IMR-90 (cell line): ENCODE data around the gene DYSF. TPM values are rescaled to one million over a fixed set of nuclear protein-coding genes. Genes with fewer than 3 reads are reported as not detected.

ENCODE experiments used
- ATAC-seq: fragments of 200-7000 bp; cut with Tn5 transposase; 2 replicates; pipeline ENCODE4 v1.9.1; 2020; ENCODE audit warnings: low read depth, mild to moderate bottlenecking, moderate library complexity
- BruUV-seq: library from RNA; stranded (reverse); fragments of 400-500 nt; replicated peaks from 2 replicates; lab custom pipeline; 2021; lab: Mats Ljungman, UMichigan
- CTCF ChIA-PET: fragments of 300-600 bp; formaldehyde crosslinking; extraction: SDS; loops from one replicate; lab custom pipeline; 2021; ENCODE audit warnings: antibody characterized with exemption; lab: Yijun Ruan, JAX
- POLR2A ChIA-PET: fragments of 300-600 bp; sonication (Branson Sonifier 250); formaldehyde crosslinking; loops from one replicate; lab custom pipeline; 2022; ENCODE audit warnings: antibody characterized with exemption; ENCODE audit not compliant: unreplicated experiment; lab: Charles Lee
- DNase-seq: peaks from one replicate; pipeline ENCODE4 v3.0.0; 2013
- H2AFZ ChIP-seq: replicated peaks from 2 replicates; pipeline ENCODE3; 2013; ENCODE audit warnings: low read length, mild to moderate bottlenecking; ENCODE audit not compliant: poor library complexity
- H2AK5ac ChIP-seq: 2 replicates; pipeline ENCODE4 v1.6.1; 2013; ENCODE audit warnings: low read depth, low read length, inconsistent platforms
- H2AK9ac ChIP-seq: replicated peaks from 2 replicates; pipeline ENCODE3; 2013; ENCODE audit warnings: mild to moderate bottlenecking, low read depth, low read length, moderate library complexity; ENCODE audit not compliant: poor library complexity
- H2BK120ac ChIP-seq: 2 replicates; pipeline ENCODE4 v1.6.1; 2013; ENCODE audit warnings: low read depth, low read length, inconsistent platforms
- H2BK15ac ChIP-seq: 3 replicates; pipeline ENCODE4 v1.6.1; 2013; ENCODE audit warnings: low read depth, low read length, inconsistent platforms
- H2BK20ac ChIP-seq: 2 replicates; pipeline ENCODE4 v1.6.1; 2013; ENCODE audit warnings: low read depth, mild to moderate bottlenecking, inconsistent platforms, low read length, moderate library complexity
- H2BK5ac ChIP-seq: 2 replicates; pipeline ENCODE4 v1.6.1; 2013; ENCODE audit warnings: mild to moderate bottlenecking, low read depth, low read length, inconsistent platforms; ENCODE audit not compliant: poor library complexity, severe bottlenecking
- H3K14ac ChIP-seq: replicated peaks from 2 replicates; pipeline ENCODE4 v1.6.1; 2013; ENCODE audit warnings: low read depth, low read length, inconsistent platforms
- H3K18ac ChIP-seq: 2 replicates; pipeline ENCODE4 v1.6.1; 2013; ENCODE audit warnings: low read depth, low read length, control low read depth
- H3K23ac ChIP-seq: 2 replicates; pipeline ENCODE4 v1.6.1; 2013; ENCODE audit warnings: low read depth, low read length, inconsistent platforms
- H3K27ac ChIP-seq: 2 replicates; pipeline ENCODE4 v1.5.1; 2013; ENCODE audit warnings: mild to moderate bottlenecking, control low read depth, low read length; ENCODE audit not compliant: insufficient read depth
- H3K27me3 ChIP-seq: 2 replicates; pipeline ENCODE4 v1.6.1; 2013; ENCODE audit warnings: low read length; ENCODE audit not compliant: control insufficient read depth, insufficient read depth
- H3K36me3 ChIP-seq: 2 replicates; pipeline ENCODE4 v1.6.1; 2013; ENCODE audit warnings: low read length, mixed read lengths; ENCODE audit not compliant: control insufficient read depth, insufficient read depth
- H3K4ac ChIP-seq: 2 replicates; pipeline ENCODE4 v1.6.1; 2013; ENCODE audit warnings: low read depth, low read length, inconsistent platforms
- H3K4me1 ChIP-seq: 2 replicates; pipeline ENCODE4 v1.6.1; 2013; ENCODE audit warnings: low read length, mixed read lengths; ENCODE audit not compliant: control insufficient read depth, insufficient read depth
- H3K4me2 ChIP-seq: 2 replicates; pipeline ENCODE4 v1.6.1; 2013; ENCODE audit warnings: low read depth, mild to moderate bottlenecking, control low read depth, low read length, moderate library complexity
- H3K4me3 ChIP-seq: 2 replicates; pipeline ENCODE4 v1.5.1; 2013; ENCODE audit warnings: low read depth, mild to moderate bottlenecking, control low read depth, low read length, moderate library complexity; ENCODE audit not compliant: insufficient read depth
- H3K56ac ChIP-seq: 2 replicates; pipeline ENCODE4 v1.6.1; 2013; ENCODE audit warnings: low read length, inconsistent platforms; ENCODE audit not compliant: insufficient read depth; ENCODE audit errors: extremely low read depth
- H3K79me1 ChIP-seq, 2 experiments: 2 replicates each; pipeline ENCODE4 v1.6.1; 2013; ENCODE audit warnings: low read length in 2 of 2, inconsistent platforms in 1 of 2, low read depth in 1 of 2
- H3K9ac ChIP-seq: 2 replicates; pipeline ENCODE4 v1.6.1; 2013; ENCODE audit warnings: low read depth, low read length, control low read depth
- H3K9me1 ChIP-seq: 2 replicates; pipeline ENCODE4 v1.6.1; 2013; ENCODE audit warnings: low read length, inconsistent platforms; ENCODE audit not compliant: insufficient read depth
- H3K9me3 ChIP-seq: 2 replicates; pipeline ENCODE4 v1.6.1; 2013; ENCODE audit warnings: low read length; ENCODE audit not compliant: control insufficient read depth, insufficient read depth
- H4K20me1 ChIP-seq: 2 replicates; pipeline ENCODE4 v1.6.1; 2013; ENCODE audit warnings: low read length, inconsistent platforms; ENCODE audit not compliant: insufficient read depth
- H4K5ac ChIP-seq: 2 replicates; pipeline ENCODE4 v1.6.1; 2013; ENCODE audit warnings: mild to moderate bottlenecking, low read depth, low read length, control low read depth
- H4K8ac ChIP-seq, 2 experiments: 2 replicates each; pipeline ENCODE4 v1.6.1; 2013; ENCODE audit warnings: low read depth in 2 of 2, low read length in 2 of 2, control low read depth in 1 of 2, inconsistent platforms in 1 of 2
- H4K91ac ChIP-seq: 2 replicates; pipeline ENCODE4 v1.6.1; 2013; ENCODE audit warnings: low read depth, low read length, inconsistent platforms; ENCODE audit not compliant: insufficient read depth
- CEBPB ChIP-seq: IDR thresholded peaks from 2 replicates; pipeline ENCODE4 v1.6.1; 2012; ENCODE audit warnings: low read depth, low read length, improper control_type of control experiment
- MAFK ChIP-seq: IDR thresholded peaks from 2 replicates; pipeline ENCODE4 v1.6.1; 2012; ENCODE audit warnings: low read depth, low read length, improper control_type of control experiment
- NFE2L2 ChIP-seq: fragments of 150-350 bp; IDR thresholded peaks from 2 replicates; pipeline ENCODE4 v1.6.1; 2016; ENCODE audit warnings: low read depth, mild to moderate bottlenecking, low read length
- WGBS, 2 experiments: methylation state at CpG; one replicate each; pipeline versions ENCODE4 v1.1.5 to v1.1.7; 2013; ENCODE audit warnings: missing lambda C conversion rate in 2 of 2; ENCODE audit not compliant: insufficient read length in 1 of 2; ENCODE audit errors: extremely low coverage in 2 of 2; 5-methylcytosine and 5-hydroxymethylcytosine counted together
- dilution Hi-C: fragments of 300-500 bp; cut with HindIII; formaldehyde crosslinking; loops from one replicate; pipeline ENCODE4 v1.14.3; 2018; ENCODE audit warnings: low sequenced_read_pairs; ENCODE audit not compliant: unreplicated experiment
- in situ Hi-C: fragments of 300-500 bp; cut with MboI; formaldehyde crosslinking; loops from 3 replicates; pipeline ENCODE4 v1.14.3; 2019; ENCODE audit warnings: low sequenced_read_pairs, inconsistent platforms, mixed read lengths
- intact Hi-C: fragments of 100-400 bp; cut with micrococcal nuclease; formaldehyde crosslinking; loops from 2 replicates; pipeline ENCODE4 v1.10.0; 2022
- polyA plus RNA-seq, 3 experiments: library from polyadenylated mRNA; depleted of rRNA; stranded (reverse); fragments of >200 nt; gene quantifications; 2 replicates each; pipeline ENCODE4 v1.2.3, GENCODE V29; 2012; ENCODE audit warnings: low replicate concordance in 1 of 3
- total RNA-seq: library from RNA; depleted of rRNA; stranded (reverse); fragments of >200 nt; gene quantifications from 2 replicates; pipeline ENCODE4 v1.2.3, GENCODE V29; 2012
- TF ChIP-seq, protein P1 (sequence below): fragments of 150-350 bp; IDR thresholded peaks from 2 replicates; pipeline ENCODE4 v1.6.1; 2016; ENCODE audit warnings: low read depth, mild to moderate bottlenecking, low read length, moderate library complexity, borderline replicate concordance
- TF ChIP-seq, protein P2 (sequence below): conservative IDR thresholded peaks from 2 replicates; pipeline ENCODE4 v1.5.1; 2012; ENCODE audit warnings: mild to moderate bottlenecking, low read depth, low read length, improper control_type of control experiment

Gene DYSF
- total and polyA plus RNA-seq, 2 of the 4 experiments (the other 2 are of a cell fraction): 0.09 to 0.18 TPM

DNA sequence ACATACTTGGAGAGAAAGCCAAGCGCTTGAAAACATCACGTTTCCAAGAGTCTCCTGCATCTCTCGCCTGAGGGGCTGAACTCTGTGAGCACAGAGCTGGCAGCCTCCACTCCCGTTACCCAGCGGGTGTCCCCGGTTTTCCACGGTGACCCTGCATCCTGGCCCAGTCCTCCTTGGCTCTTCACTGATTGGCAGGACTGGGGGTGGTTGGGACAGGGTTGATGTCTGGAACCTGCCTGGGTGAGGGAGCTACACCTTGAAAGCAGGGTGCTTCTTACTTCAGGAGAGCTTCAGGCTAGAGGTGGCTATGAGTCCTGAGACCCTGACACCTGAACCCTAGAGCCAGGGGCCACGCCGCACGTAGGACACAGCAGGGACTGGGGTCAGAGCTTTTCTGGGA lies 234.1 kb downstream of the DYSF start:
- Histone ChIP-seq H2BK15ac (no peak overlapping the region), H3K9ac (no peak overlapping the region), H3K79me1 (no peaks in the 10 kb centered on the region), H2AK9ac (no peak overlapping the region), H3K27me3 (peaks cover 30% of the 10 kb centered on the region), H3K56ac (no peak overlapping the region), H4K20me1 (no peaks in the 10 kb centered on the region), H3K23ac (no peak overlapping the region), H3K36me3 (no peaks in the 10 kb centered on the region), H4K5ac (no peak overlapping the region), H3K4me3 (no peak overlapping the region), H3K27ac (no peak overlapping the region), H4K8ac (no peak overlapping the region), H2BK5ac (no peak overlapping the region), H3K4ac (no peak overlapping the region), H3K9me1 (no peaks in the 10 kb centered on the region), H3K9me3 (no peaks in the 10 kb centered on the region), H2AFZ (no peak overlapping the region), H2BK20ac (no peak overlapping the region), H2BK120ac (no peak overlapping the region), H3K4me1 (no peaks in the 10 kb centered on the region), H3K18ac (no peak overlapping the region), H3K14ac (no peak overlapping the region), H4K91ac (no peak overlapping the region), H3K4me2 (no peak overlapping the region), H2AK5ac (no peak overlapping the region)
- intact Hi-C loops: no loop called here
- WGBS, 2 experiments: 57% methylated on average over 3 of the region's 10 CpGs; no CpG with 5 or more reads in 1 of the 2 experiments
- dilution Hi-C loops: no loop called here
- TF ChIP-seq NFE2L2 (no peak), MAFK (no peak), CEBPB (no peak)
- TF ChIP-seq, protein P1, sequence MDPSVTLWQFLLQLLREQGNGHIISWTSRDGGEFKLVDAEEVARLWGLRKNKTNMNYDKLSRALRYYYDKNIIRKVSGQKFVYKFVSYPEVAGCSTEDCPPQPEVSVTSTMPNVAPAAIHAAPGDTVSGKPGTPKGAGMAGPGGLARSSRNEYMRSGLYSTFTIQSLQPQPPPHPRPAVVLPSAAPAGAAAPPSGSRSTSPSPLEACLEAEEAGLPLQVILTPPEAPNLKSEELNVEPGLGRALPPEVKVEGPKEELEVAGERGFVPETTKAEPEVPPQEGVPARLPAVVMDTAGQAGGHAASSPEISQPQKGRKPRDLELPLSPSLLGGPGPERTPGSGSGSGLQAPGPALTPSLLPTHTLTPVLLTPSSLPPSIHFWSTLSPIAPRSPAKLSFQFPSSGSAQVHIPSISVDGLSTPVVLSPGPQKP: no peak
- TF ChIP-seq, protein P2, sequence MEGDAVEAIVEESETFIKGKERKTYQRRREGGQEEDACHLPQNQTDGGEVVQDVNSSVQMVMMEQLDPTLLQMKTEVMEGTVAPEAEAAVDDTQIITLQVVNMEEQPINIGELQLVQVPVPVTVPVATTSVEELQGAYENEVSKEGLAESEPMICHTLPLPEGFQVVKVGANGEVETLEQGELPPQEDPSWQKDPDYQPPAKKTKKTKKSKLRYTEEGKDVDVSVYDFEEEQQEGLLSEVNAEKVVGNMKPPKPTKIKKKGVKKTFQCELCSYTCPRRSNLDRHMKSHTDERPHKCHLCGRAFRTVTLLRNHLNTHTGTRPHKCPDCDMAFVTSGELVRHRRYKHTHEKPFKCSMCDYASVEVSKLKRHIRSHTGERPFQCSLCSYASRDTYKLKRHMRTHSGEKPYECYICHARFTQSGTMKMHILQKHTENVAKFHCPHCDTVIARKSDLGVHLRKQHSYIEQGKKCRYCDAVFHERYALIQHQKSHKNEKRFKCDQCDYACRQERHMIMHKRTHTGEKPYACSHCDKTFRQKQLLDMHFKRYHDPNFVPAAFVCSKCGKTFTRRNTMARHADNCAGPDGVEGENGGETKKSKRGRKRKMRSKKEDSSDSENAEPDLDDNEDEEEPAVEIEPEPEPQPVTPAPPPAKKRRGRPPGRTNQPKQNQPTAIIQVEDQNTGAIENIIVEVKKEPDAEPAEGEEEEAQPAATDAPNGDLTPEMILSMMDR: no peak
- ATAC-seq: no peak
- CTCF ChIA-PET: no interaction called here
- POLR2A ChIA-PET: no interaction called here
- no peak for DNase-seq
- BruUV-seq: no TSS peak
- in situ Hi-C loops: no loop called here
